Nephron (organoid): ENCODE data around the gene RPS6KC1.
A peak's percentile ranks its signal among the peaks of the same experiment; 100 is the strongest.

Experiments
- H3K27ac Mint-ChIP-seq, 3 experiments: 2 replicates each; pipeline ENCODE4 v1.8.0; 2020; ENCODE audit warnings: mixed read lengths in 3 of 3, mild to moderate bottlenecking in 2 of 3, moderate library complexity in 1 of 3
- H3K27me3 Mint-ChIP-seq: 2 replicates; pipeline ENCODE4 v1.8.0; 2021; ENCODE audit warnings: low read depth, mild to moderate bottlenecking, moderate library complexity, mixed read lengths
- H3K36me3 Mint-ChIP-seq: 2 replicates; pipeline ENCODE4 v1.8.0; 2020; ENCODE audit warnings: low read depth, mixed read lengths
- H3K4me1 Mint-ChIP-seq: 2 replicates; pipeline ENCODE4 v1.8.0; 2020; ENCODE audit warnings: mixed read lengths
- H3K4me3 Mint-ChIP-seq, 3 experiments: 2 replicates each; pipeline ENCODE4 v1.8.0; 2020; ENCODE audit warnings: mild to moderate bottlenecking in 3 of 3, mixed read lengths in 3 of 3, moderate library complexity in 2 of 3
- H3K9me3 Mint-ChIP-seq: 2 replicates; pipeline ENCODE4 v1.8.0; 2020; ENCODE audit warnings: mixed read lengths
- TF ChIP-seq, protein P1 (sequence below), 3 experiments: fragments of 200-600 bp; sonication (generic); IDR thresholded peaks; one replicate each; pipeline ENCODE4 v1.5.0; 2021; ENCODE audit warnings: antibody characterized with exemption in 3 of 3; ENCODE audit not compliant: unreplicated experiment in 3 of 3

Gene RPS6KC1

DNA sequence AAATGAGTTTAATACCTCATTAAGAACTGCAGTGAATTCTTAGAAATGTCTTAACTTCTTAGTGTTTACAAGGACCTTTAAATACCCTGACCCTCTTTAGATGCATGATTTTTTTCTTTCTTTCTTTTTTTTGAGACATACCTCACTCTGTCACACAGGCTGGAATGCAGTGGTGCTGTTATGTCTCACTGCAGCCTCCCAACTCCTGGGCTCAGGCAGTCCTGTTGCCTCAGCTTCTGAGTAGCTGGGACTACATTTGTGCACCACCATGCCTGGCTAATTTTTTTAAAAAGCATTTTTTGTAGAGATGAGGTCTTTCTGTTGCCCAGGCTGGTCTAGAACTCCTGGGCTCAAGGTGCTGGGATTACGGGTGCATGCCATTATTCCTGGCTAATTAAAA is 191.8 kb downstream of the RPS6KC1 start:
- Mint-ChIP-seq H3K9me3 (no peaks in the 10 kb centered on the region), H3K27ac (no peak overlapping the region), H3K36me3 (peaks cover 10% of the 10 kb centered on the region), H3K27me3 (no peaks in the 10 kb centered on the region), H3K4me1 (peaks cover 5% of the 10 kb centered on the region), H3K4me3 (no peak overlapping the region)
- TF ChIP-seq, protein P1, sequence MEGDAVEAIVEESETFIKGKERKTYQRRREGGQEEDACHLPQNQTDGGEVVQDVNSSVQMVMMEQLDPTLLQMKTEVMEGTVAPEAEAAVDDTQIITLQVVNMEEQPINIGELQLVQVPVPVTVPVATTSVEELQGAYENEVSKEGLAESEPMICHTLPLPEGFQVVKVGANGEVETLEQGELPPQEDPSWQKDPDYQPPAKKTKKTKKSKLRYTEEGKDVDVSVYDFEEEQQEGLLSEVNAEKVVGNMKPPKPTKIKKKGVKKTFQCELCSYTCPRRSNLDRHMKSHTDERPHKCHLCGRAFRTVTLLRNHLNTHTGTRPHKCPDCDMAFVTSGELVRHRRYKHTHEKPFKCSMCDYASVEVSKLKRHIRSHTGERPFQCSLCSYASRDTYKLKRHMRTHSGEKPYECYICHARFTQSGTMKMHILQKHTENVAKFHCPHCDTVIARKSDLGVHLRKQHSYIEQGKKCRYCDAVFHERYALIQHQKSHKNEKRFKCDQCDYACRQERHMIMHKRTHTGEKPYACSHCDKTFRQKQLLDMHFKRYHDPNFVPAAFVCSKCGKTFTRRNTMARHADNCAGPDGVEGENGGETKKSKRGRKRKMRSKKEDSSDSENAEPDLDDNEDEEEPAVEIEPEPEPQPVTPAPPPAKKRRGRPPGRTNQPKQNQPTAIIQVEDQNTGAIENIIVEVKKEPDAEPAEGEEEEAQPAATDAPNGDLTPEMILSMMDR (IDR thresholded peaks at IDR 0.05; ENCODE audit: unreplicated experiment in 3 of 3): no peak

DNA sequence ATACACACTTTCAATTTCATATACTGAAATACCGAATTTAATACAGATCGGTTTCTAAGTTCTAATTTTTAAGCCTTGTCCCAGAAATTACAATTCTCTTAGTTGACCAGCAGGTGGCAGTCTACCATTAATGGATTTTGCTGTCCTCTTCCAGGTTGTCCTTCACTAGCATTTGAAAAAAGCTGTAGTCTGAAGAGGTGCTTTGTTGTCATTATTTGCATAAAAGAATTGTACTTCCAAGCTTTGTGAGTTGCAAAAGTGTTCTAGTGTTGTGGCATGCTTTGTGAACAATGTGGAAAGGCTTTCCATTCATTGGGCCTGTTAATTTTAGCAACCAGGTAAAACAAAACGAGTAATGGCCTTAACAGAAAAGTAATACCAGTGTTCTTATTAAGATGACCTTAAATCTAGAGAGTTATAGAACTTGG is 193.6 kb downstream of the RPS6KC1 start:
- Mint-ChIP-seq H3K9me3 (no peaks in the 10 kb centered on the region), H3K27ac (no peak overlapping the region), H3K27me3 (no peaks in the 10 kb centered on the region), H3K36me3 (peaks cover 10% of the 10 kb centered on the region), H3K4me1 (peaks cover 5% of the 10 kb centered on the region), H3K4me3 (no peak overlapping the region)
- TF ChIP-seq, protein P1 (IDR thresholded peaks at IDR 0.05; ENCODE audit: unreplicated experiment in 3 of 3): peak; percentile 76 to 91 (median 82)

DNA sequence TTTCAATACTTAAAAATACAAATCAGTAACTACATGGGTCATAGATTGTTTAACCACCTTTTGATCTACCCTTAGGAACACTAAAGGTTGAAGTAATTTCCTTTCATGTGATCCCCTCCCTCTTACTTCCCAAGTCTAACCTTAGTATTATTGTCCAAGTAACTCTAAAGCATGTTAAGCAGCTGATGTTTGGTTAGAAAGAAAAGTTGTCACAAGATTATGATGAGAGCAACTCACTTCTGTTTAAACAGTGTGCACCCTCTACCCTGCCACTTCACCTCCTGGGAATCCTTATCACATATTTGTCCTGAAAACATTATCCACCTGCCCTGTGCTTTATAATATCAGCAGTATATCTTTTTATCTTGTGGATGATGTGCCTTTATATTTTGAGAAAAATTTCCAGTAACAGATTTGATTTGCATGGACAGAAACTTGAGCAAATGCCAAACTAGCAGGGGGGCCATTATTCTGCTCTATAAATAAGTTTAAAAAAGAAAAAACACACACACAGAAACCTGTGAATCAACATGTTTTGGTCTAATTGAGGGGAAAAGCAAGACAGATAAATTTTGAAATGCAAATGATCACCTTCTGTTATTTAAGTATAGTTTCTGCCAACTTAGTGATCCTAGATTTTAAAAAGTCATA is 194.3 kb downstream of the RPS6KC1 start:
- Mint-ChIP-seq H3K36me3 (peaks cover 10% of the 10 kb centered on the region), H3K27ac (no peak overlapping the region), H3K4me3 (no peak overlapping the region), H3K9me3 (no peaks in the 10 kb centered on the region), H3K4me1 (peaks cover 5% of the 10 kb centered on the region), H3K27me3 (no peaks in the 10 kb centered on the region)
- TF ChIP-seq, protein P1 (IDR thresholded peaks at IDR 0.05; ENCODE audit: unreplicated experiment in 3 of 3): no peak

DNA sequence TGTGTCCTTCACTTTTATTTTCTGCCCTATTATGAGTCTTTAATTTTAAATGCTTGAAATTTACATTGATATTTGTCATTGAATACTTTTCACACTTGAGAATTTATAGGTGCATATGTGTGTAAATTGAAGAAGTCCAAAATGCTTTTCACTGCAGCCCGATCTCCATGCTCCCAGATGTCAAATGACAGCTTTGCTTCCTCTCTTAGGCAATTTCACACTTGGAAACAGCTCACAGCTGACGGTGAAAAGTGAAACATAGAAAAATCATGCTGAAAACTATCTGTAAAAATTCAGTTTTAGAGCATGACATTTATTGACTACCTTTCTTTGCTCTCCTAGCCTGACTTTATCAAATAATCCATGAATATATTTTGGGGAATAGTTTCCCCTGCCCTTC is 196.0 kb downstream of the RPS6KC1 start:
- Mint-ChIP-seq H3K27ac (peak overlapping the region in 1 of 3 experiments; percentile 40), H3K4me3 (no peak overlapping the region), H3K4me1 (peaks cover 5% of the 10 kb centered on the region), H3K36me3 (peaks cover under 1% of the 10 kb centered on the region), H3K27me3 (no peaks in the 10 kb centered on the region), H3K9me3 (no peaks in the 10 kb centered on the region)
- TF ChIP-seq, protein P1 (IDR thresholded peaks at IDR 0.05; ENCODE audit: unreplicated experiment in 3 of 3): no peak

DNA sequence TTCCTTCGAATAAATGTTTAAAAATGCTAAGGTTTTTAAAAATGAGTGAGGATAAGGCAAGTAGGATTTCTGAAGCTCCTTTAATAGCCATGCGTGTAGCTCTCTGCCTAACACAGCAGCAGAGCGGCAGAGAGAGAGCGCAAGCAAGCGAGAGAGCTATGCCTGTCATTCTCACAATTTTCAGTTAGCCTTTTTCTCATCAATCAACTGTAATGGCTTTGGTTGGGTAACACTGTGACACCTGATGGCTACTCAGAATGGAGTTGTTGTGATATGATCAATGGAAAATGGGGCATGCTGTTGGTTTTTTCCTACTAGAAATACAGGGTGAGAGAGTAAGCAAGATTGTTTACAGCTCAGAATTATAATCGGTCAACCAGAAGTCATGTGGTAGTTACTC is 198.4 kb downstream of the RPS6KC1 start:
- Mint-ChIP-seq H3K4me3 (no peak overlapping the region), H3K4me1 (peaks cover 5% of the 10 kb centered on the region), H3K27me3 (no peaks in the 10 kb centered on the region), H3K27ac (no peak overlapping the region), H3K36me3 (no peaks in the 10 kb centered on the region), H3K9me3 (no peaks in the 10 kb centered on the region)
- TF ChIP-seq, protein P1 (IDR thresholded peaks at IDR 0.05; ENCODE audit: unreplicated experiment in 3 of 3): no peak

DNA sequence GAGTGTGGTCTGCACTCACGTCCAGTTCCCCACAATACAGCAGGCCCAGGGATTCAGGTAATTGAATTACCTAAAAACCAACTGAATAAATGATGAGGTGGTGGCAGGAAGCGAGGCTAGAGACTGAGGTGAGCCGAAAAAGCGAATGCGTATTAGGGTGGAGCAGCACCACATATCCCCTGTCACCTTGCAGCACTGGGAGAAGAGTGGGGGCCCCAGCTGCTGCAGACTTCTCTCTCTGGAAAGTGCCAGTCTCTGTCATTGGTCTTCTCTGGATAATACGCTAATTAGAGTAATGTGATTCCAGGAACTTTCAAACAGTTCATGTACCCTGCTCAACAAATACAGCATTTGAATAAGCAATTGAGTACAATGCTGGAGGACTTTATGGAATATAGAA is 199.0 kb downstream of the RPS6KC1 start:
- Mint-ChIP-seq H3K27ac (no peak overlapping the region), H3K9me3 (no peaks in the 10 kb centered on the region)

More for the DNA sequence above, 199.0 kb downstream of the RPS6KC1 start:
- Mint-ChIP-seq H3K4me3 (no peak overlapping the region), H3K27me3 (no peaks in the 10 kb centered on the region), H3K4me1 (peaks cover 5% of the 10 kb centered on the region), H3K36me3 (no peaks in the 10 kb centered on the region)
- TF ChIP-seq, protein P1 (IDR thresholded peaks at IDR 0.05; ENCODE audit: unreplicated experiment in 3 of 3): no peak
